H9 (cell line): Measurements from ENCODE around the gene PPP1R7. TPM values are rescaled to one million over a fixed set of nuclear protein-coding genes. Genes with fewer than 3 reads are reported as not detected.

Experiments used
- DNase-seq: peaks from one replicate; pipeline ENCODE4 v3.0.0-alpha.2; 2017
- H2AFZ ChIP-seq: one replicate; pipeline ENCODE4 v1.6.1; 2013; ENCODE audit warnings: mild to moderate bottlenecking, low read length, control low read depth, moderate library complexity
- H2AK5ac ChIP-seq: 2 replicates; pipeline ENCODE4 v1.6.1; 2013; ENCODE audit warnings: low read length, control low read depth, mixed read lengths; ENCODE audit not compliant: insufficient read length
- H2BK120ac ChIP-seq: one replicate; pipeline ENCODE4 v1.6.1; 2013; ENCODE audit warnings: low read depth, mild to moderate bottlenecking, low read length, control low read depth, inconsistent platforms; ENCODE audit not compliant: poor library complexity, severe bottlenecking
- H2BK12ac ChIP-seq: 2 replicates; pipeline ENCODE4 v1.6.1; 2013; ENCODE audit warnings: low read length, control low read depth, mixed read lengths, low read depth; ENCODE audit not compliant: insufficient read length
- H2BK15ac ChIP-seq: 2 replicates; pipeline ENCODE4 v1.6.1; 2013; ENCODE audit warnings: low read depth, low read length, control low read depth
- H2BK20ac ChIP-seq: one replicate; pipeline ENCODE4 v1.6.1; 2013; ENCODE audit warnings: low read depth, mild to moderate bottlenecking, low read length, control low read depth, inconsistent platforms; ENCODE audit not compliant: poor library complexity, severe bottlenecking
- H2BK5ac ChIP-seq: 2 replicates; pipeline ENCODE4 v1.6.1; 2013; ENCODE audit warnings: low read length, control low read depth, mixed read lengths; ENCODE audit not compliant: insufficient read length
- H3K14ac ChIP-seq: 2 replicates; pipeline ENCODE4 v1.6.1; 2013; ENCODE audit warnings: low read length, control low read depth; ENCODE audit not compliant: insufficient read depth
- H3K18ac ChIP-seq: 2 replicates; pipeline ENCODE4 v1.6.1; 2013; ENCODE audit warnings: low read depth, mild to moderate bottlenecking, mixed read lengths, low read length, control low read depth; ENCODE audit not compliant: insufficient read length
- H3K23ac ChIP-seq: 2 replicates; pipeline ENCODE4 v1.6.1; 2013; ENCODE audit warnings: low read length, control low read depth, mixed read lengths, low read depth; ENCODE audit not compliant: insufficient read length
- H3K23me2 ChIP-seq: 2 replicates; pipeline ENCODE4 v1.6.1; 2013; ENCODE audit warnings: low read depth, mild to moderate bottlenecking, mixed read lengths, low read length, control low read depth; ENCODE audit not compliant: insufficient read length, poor library complexity, severe bottlenecking
- H3K27ac ChIP-seq: 2 replicates; pipeline ENCODE4 v1.5.1; 2013; ENCODE audit warnings: low read length, control low read depth, mixed read lengths, low read depth; ENCODE audit not compliant: insufficient read length
- H3K27me3 ChIP-seq: 2 replicates; pipeline ENCODE4 v1.6.1; 2013; ENCODE audit warnings: low read length, control low read depth, inconsistent platforms; ENCODE audit not compliant: insufficient read depth
- H3K4ac ChIP-seq: 2 replicates; pipeline ENCODE4 v1.6.1; 2013; ENCODE audit warnings: low read depth, mild to moderate bottlenecking, control low read depth, inconsistent platforms, low read length, moderate library complexity
- H3K4me1 ChIP-seq: 2 replicates; pipeline ENCODE4 v1.6.1; 2013; ENCODE audit warnings: low read length, control low read depth, inconsistent platforms; ENCODE audit not compliant: insufficient read depth
- H3K4me2 ChIP-seq: 2 replicates; pipeline ENCODE4 v1.6.1; 2013; ENCODE audit warnings: low read length, control low read depth, mixed read lengths; ENCODE audit not compliant: insufficient read length, insufficient read depth
- H3K56ac ChIP-seq: 2 replicates; pipeline ENCODE4 v1.6.1; 2013; ENCODE audit warnings: low read depth, mild to moderate bottlenecking, mixed read lengths, low read length, control low read depth; ENCODE audit not compliant: insufficient read length
- H3K79me1 ChIP-seq: 2 replicates; pipeline ENCODE4 v1.6.1; 2013; ENCODE audit warnings: low read depth, mild to moderate bottlenecking, moderate library complexity, low read length, control low read depth, inconsistent platforms; ENCODE audit not compliant: insufficient read depth, poor library complexity, severe bottlenecking
- H3K79me2 ChIP-seq: 2 replicates; pipeline ENCODE4 v1.6.1; 2013; ENCODE audit warnings: low read length, control low read depth, inconsistent platforms; ENCODE audit not compliant: insufficient read depth
- H3K9ac ChIP-seq: 2 replicates; pipeline ENCODE4 v1.6.1; 2013; ENCODE audit warnings: low read length, control low read depth, mixed read lengths; ENCODE audit not compliant: insufficient read length; ENCODE audit errors: extremely low read depth
- H3K9me3 ChIP-seq: one replicate; pipeline ENCODE4 v1.6.1; 2013; ENCODE audit warnings: low read depth, low read length, inconsistent platforms; ENCODE audit not compliant: control insufficient read depth
- H3T11ph ChIP-seq: one replicate; pipeline ENCODE4 v1.6.1; 2013; ENCODE audit warnings: mild to moderate bottlenecking, low read length, control low read depth, inconsistent platforms
- H4K20me1 ChIP-seq: one replicate; pipeline ENCODE4 v1.6.1; 2013; ENCODE audit not compliant: control insufficient read depth, insufficient read length, insufficient read depth
- H4K5ac ChIP-seq: 2 replicates; pipeline ENCODE4 v1.6.1; 2013; ENCODE audit warnings: low read depth, mild to moderate bottlenecking, mixed read lengths, low read length, control low read depth; ENCODE audit not compliant: insufficient read length
- H4K8ac ChIP-seq: replicated peaks from 2 replicates; pipeline ENCODE4 v1.6.1; 2013; ENCODE audit warnings: low read length, control low read depth, mixed read lengths, low read depth; ENCODE audit not compliant: insufficient read length
- H4K91ac ChIP-seq: 2 replicates; pipeline ENCODE4 v1.6.1; 2013; ENCODE audit warnings: low read depth, mild to moderate bottlenecking, moderate library complexity, mixed read lengths, low read length, control low read depth; ENCODE audit not compliant: insufficient read length
- H3K27ac Mint-ChIP-seq, 3 experiments: 2 replicates in 2 of 3; 3 replicates in 1 of 3; pipeline ENCODE4 v1.8.0; 2020 to 2021; ENCODE audit warnings: mixed read lengths in 3 of 3, mild to moderate bottlenecking in 1 of 3, moderate library complexity in 1 of 3
- H3K27me3 Mint-ChIP-seq: 2 replicates; pipeline ENCODE4 v1.8.0; 2021; ENCODE audit warnings: low read depth, mild to moderate bottlenecking, moderate library complexity, mixed read lengths
- H3K36me3 Mint-ChIP-seq, 3 experiments: 2 replicates in 2 of 3; 3 replicates in 1 of 3; pipeline ENCODE4 v1.8.0; 2020 to 2021; ENCODE audit warnings: low read depth in 3 of 3, mixed read lengths in 3 of 3; ENCODE audit not compliant: insufficient read depth in 1 of 3
- H3K4me1 Mint-ChIP-seq, 2 experiments: 2 replicates each; pipeline ENCODE4 v1.8.0; 2020; ENCODE audit warnings: mixed read lengths in 2 of 2
- H3K4me3 Mint-ChIP-seq, 2 experiments: 2 replicates in 1 of 2; 3 replicates in 1 of 2; pipeline ENCODE4 v1.8.0; 2020 to 2021; ENCODE audit warnings: mild to moderate bottlenecking in 2 of 2, mixed read lengths in 2 of 2, moderate library complexity in 1 of 2
- H3K9me3 Mint-ChIP-seq, 2 experiments: 2 replicates in 1 of 2; 3 replicates in 1 of 2; pipeline ENCODE4 v1.8.0; 2020; ENCODE audit warnings: mild to moderate bottlenecking in 2 of 2, mixed read lengths in 2 of 2, moderate library complexity in 1 of 2
- CTCF ChIP-seq: fragments of 200-600 bp; sonication (generic); conservative IDR thresholded peaks from 3 replicates; pipeline ENCODE4 v1.8.0; 2021; ENCODE audit warnings: antibody characterized with exemption, mild to moderate bottlenecking
- WGBS: extraction: QIAGEN DNeasy Blood & Tissue Kit; methylation state at CpG from one replicate; pipeline ENCODE4 v1.1.7; 2013; ENCODE audit warnings: missing lambda C conversion rate, low lambda C conversion rate, mixed read lengths; ENCODE audit not compliant: insufficient read length; ENCODE audit errors: extremely low coverage; 5-methylcytosine and 5-hydroxymethylcytosine counted together
- total RNA-seq: library from RNA; stranded (reverse); gene quantifications from 2 replicates; pipeline ENCODE4 v1.2.1, GENCODE V29; 2021

Gene PPP1R7
- total RNA-seq, 1 experiment from 2014 or later = 60.2 TPM

GRCh38 chr2:241202681-241203080 lies 52.4 kb downstream of the PPP1R7 start:
- WGBS = no CpG with 5 or more reads among the region's 9 CpGs
- no peaks in the 10 kb centered on the region for H3K27me3 ChIP-seq
- Mint-ChIP-seq H3K4me3 (no peak overlapping the region), H3K27me3 (no peaks in the 10 kb centered on the region; the same call in none of the 2 replicates), H3K36me3 (no peaks in the 10 kb centered on the region; a peak in 1 of 7 replicates), H3K4me1 (peaks cover 0 to 4% of the 10 kb centered on the region in 2 experiments; a peak in 1 of 4 replicates), H3K27ac (no peak overlapping the region), H3K9me3 (no peaks in the 10 kb centered on the region)
- H2BK20ac ChIP-seq = no peak overlapping the region
- H4K91ac ChIP-seq = no peak overlapping the region
- no peaks in the 10 kb centered on the region for H4K20me1 ChIP-seq
- H4K5ac ChIP-seq = no peak overlapping the region
- no peak overlapping the region for H3K18ac ChIP-seq
- no peaks in the 10 kb centered on the region for H3K4me1 ChIP-seq
- no peak overlapping the region for H3K4ac ChIP-seq
- H2BK5ac ChIP-seq = no peak overlapping the region
- H3K9me3 ChIP-seq = no peaks in the 10 kb centered on the region
- H2BK120ac ChIP-seq = no peak overlapping the region
- H3K4me2 ChIP-seq = no peak overlapping the region
- H4K8ac ChIP-seq = no peak overlapping the region
- no peaks in the 10 kb centered on the region for H3K79me1 ChIP-seq
- H3T11ph ChIP-seq = no peak overlapping the region
- no peaks in the 10 kb centered on the region for H3K79me2 ChIP-seq
- no peak overlapping the region for H3K23ac ChIP-seq
- H2BK15ac ChIP-seq = no peak overlapping the region
- no peak overlapping the region for H3K27ac ChIP-seq
- TF ChIP-seq CTCF = no peak
- H3K23me2 ChIP-seq = no peaks in the 10 kb centered on the region
- no peak overlapping the region for H3K9ac ChIP-seq
- no peak overlapping the region for H2AK5ac ChIP-seq
- no peak overlapping the region for H3K56ac ChIP-seq
- no peak overlapping the region for H3K14ac ChIP-seq
- no peak overlapping the region for H2AFZ ChIP-seq
- H2BK12ac ChIP-seq = no peak overlapping the region
- DNase-seq = no peak
